Gastroesophageal sphincter (tissue), 3 donors: ENCODE results near the gene FAM131B.

Experiments
- CTCF ChIP-seq, 4 experiments: fragments of 200-600 bp in 2 of 4; fragments of 450-650 bp in 2 of 4; sonication (generic) in 1 of 4; IDR thresholded peaks; one replicate each; pipeline ENCODE4 v1.5.1; 2017 to 2019; ENCODE audit warnings: antibody characterized with exemption in 4 of 4, mild to moderate bottlenecking in 2 of 4, moderate library complexity in 2 of 4
- EP300 ChIP-seq: sonication (generic); formaldehyde crosslinking; IDR thresholded peaks from one replicate; pipeline ENCODE4 v1.6.1; 2017; ENCODE audit warnings: antibody characterized with exemption, mild to moderate bottlenecking
- POLR2A ChIP-seq, 2 donors: fragments of 450-650 bp; IDR thresholded peaks; one replicate each; pipeline ENCODE4 v1.6.1; 2017; ENCODE audit warnings: antibody characterized with exemption in 2 of 2, mild to moderate bottlenecking in 2 of 2, moderate library complexity in 1 of 2
- POLR2AphosphoS5 ChIP-seq: sonication (generic); formaldehyde crosslinking; IDR thresholded peaks from one replicate; pipeline ENCODE4 v1.6.1; 2017; ENCODE audit warnings: antibody characterized with exemption

GRCh38 chr7:143331179-143331801 lies 31.2 kb downstream of the FAM131B start:
- TF ChIP-seq CTCF (IDR thresholded peaks at IDR 0.05) (no peak), POLR2A (IDR thresholded peaks at IDR 0.05) (no peak), EP300 (no peak), POLR2AphosphoS5 (no peak)
